WTC11 (cell line): ENCODE results near the gene RAC3.

Experiments used
- CTCF ChIP-seq: fragments of 200-600 bp; IDR thresholded peaks from 2 replicates; pipeline ENCODE4 v1.8.0; 2022; ENCODE audit warnings: antibody characterized with exemption
- FOXK1 ChIP-seq: sonication (generic); formaldehyde crosslinking; IDR thresholded peaks from 2 replicates; pipeline ENCODE4 v1.8.0; 2022; ENCODE audit warnings: mild to moderate bottlenecking, moderate library complexity, missing genetic modification reagents
- TCF7 ChIP-seq: sonication (generic); formaldehyde crosslinking; IDR thresholded peaks from 2 replicates; pipeline ENCODE4 v1.8.0; 2022; ENCODE audit warnings: mild to moderate bottlenecking, low read depth, missing genetic modification reagents, moderate library complexity
- TF ChIP-seq, protein P1 (sequence below): sonication (generic); formaldehyde crosslinking; IDR thresholded peaks from 2 replicates; pipeline ENCODE4 v1.8.1; 2023; ENCODE audit warnings: mild to moderate bottlenecking, missing genetic modification reagents, moderate library complexity

DNA sequence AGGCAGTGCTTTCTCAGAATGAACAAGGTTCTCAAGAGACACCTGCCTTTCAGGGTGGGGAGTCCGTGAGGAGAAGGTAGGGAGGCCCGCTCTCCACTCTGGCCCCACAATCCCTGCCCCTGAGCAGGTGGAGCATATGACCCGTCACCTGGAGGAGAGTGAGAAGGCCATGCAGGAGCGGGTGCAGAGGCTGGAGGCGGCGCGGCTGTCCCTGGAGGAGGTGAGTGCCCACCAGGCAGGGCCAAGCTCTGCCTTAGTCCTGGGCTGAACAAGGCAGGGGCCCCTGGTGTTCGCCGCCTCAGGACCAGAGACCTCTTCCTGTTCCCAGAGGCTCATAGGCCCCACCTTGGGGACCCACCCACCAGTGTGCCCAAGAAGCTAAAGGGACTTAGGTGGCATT, 2.5 kb upstream of the RAC3 start:
- TF ChIP-seq, protein P1, sequence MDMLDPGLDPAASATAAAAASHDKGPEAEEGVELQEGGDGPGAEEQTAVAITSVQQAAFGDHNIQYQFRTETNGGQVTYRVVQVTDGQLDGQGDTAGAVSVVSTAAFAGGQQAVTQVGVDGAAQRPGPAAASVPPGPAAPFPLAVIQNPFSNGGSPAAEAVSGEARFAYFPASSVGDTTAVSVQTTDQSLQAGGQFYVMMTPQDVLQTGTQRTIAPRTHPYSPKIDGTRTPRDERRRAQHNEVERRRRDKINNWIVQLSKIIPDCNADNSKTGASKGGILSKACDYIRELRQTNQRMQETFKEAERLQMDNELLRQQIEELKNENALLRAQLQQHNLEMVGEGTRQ (CRISPR knock-in tag) = no peak
- TF ChIP-seq CTCF (no peak), FOXK1 (CRISPR knock-in tag) (no peak), TCF7 (CRISPR knock-in tag) (no peak)
